GM12874 (cell line): ENCODE results near the gene IFI27L1.

Experiments
- TF ChIP-seq, protein P1 (sequence below): IDR thresholded peaks from 2 replicates; pipeline ENCODE4 v1.5.1; 2011; ENCODE audit warnings: low read depth, mild to moderate bottlenecking, control low read depth, low read length, moderate library complexity; ENCODE audit not compliant: insufficient read depth

Gene IFI27L1

DNA sequence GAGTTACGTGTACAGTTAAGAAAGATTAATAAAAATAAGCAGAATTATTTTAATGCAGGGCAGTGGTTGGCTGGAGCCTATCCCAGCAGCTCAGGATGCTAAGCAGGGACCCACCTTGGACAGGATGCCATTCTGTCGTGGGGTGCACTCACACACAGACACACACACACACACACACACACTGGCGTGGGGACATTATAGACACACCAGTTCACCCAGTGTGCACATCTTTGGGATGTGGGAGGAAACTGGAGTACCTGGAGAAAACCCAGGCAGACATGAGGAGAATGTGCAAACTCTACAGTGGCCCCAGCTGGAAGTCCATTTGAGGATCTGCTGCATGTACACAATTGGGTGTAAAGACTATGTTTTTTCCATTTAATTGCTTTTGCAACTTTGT is 61.1 kb downstream of the IFI27L1 start:
- TF ChIP-seq, protein P1, sequence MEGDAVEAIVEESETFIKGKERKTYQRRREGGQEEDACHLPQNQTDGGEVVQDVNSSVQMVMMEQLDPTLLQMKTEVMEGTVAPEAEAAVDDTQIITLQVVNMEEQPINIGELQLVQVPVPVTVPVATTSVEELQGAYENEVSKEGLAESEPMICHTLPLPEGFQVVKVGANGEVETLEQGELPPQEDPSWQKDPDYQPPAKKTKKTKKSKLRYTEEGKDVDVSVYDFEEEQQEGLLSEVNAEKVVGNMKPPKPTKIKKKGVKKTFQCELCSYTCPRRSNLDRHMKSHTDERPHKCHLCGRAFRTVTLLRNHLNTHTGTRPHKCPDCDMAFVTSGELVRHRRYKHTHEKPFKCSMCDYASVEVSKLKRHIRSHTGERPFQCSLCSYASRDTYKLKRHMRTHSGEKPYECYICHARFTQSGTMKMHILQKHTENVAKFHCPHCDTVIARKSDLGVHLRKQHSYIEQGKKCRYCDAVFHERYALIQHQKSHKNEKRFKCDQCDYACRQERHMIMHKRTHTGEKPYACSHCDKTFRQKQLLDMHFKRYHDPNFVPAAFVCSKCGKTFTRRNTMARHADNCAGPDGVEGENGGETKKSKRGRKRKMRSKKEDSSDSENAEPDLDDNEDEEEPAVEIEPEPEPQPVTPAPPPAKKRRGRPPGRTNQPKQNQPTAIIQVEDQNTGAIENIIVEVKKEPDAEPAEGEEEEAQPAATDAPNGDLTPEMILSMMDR: no peak

DNA sequence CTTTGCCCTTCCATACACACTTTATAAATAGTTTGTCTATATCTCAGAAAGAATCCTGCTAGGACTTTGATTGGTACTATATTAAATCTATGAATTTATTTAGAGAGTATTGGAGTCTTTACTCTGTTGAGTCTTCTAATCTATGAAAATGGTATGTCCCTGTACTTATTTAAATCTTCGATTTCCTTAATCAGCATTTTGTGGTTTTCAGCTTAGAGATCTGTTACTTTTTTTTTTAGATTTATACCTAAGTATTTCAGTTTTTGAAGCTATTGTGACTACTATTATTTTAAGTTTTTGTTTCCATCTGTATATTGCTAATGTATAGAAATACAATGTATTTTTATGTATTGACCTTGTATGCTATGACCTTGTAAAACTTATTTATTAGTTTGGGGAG is 61.7 kb downstream of the IFI27L1 start:
- TF ChIP-seq, protein P1: no peak

DNA sequence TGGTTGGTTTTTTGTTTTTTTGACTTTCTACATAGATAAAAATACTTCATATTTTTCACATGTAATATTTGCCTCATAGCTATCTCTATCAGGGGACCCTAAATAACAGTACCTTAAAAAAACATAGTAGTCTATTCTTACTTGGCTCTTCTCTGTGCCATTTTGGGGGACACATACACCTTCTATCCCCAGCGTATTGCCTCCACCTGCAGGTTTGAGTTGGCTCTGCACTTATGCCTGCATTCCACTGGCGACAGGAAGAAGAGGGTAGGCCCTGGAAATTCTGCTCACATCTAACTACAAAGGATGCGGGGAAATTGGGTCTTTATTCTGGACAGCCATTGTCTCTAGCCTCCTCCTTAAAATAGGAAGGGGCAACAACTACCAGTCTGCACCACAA is 62.1 kb downstream of the IFI27L1 start:
- TF ChIP-seq, protein P1: 0 out of 2 replicates have a peak, but pooled peaks have one; percentile 28

DNA sequence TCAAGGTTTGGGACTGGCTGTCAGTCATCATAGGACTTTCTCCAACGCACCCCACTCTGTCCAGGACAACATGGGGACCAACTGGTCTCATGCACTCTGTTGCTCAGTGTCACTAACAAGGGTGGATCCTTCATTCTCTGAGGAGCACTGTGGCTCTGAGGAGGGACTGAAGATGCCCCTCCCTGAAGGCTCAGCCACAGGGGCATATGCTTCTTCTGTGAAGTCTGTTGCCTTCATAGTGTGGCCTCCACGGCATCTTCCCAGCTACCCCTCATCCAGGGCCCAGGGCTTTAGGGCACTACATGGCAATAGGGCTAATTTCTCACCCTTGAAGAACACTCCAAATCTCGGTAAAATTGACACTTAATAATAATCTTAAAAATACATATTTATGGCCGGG is 62.6 kb downstream of the IFI27L1 start:
- TF ChIP-seq, protein P1: no peak

DNA sequence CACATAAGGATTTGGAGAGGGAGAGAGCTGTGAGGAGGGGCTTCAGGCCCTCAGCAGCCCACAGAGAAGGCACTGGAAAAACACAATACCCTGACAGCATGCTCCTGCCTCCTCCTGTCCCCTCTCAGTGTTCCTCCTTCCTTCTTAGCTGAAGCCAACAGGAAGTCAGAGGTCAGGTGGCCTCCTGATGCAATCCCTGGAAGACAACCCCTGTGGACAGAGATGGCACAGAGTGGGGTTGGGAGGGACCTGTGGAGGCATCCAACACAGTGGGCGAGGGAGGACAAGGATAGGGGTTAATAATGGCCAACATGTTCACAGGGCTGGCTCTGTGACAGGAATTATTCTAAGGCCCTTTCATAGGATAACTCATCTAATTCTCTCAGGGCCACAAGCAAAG is 63.7 kb downstream of the IFI27L1 start:
- TF ChIP-seq, protein P1: no peak

DNA sequence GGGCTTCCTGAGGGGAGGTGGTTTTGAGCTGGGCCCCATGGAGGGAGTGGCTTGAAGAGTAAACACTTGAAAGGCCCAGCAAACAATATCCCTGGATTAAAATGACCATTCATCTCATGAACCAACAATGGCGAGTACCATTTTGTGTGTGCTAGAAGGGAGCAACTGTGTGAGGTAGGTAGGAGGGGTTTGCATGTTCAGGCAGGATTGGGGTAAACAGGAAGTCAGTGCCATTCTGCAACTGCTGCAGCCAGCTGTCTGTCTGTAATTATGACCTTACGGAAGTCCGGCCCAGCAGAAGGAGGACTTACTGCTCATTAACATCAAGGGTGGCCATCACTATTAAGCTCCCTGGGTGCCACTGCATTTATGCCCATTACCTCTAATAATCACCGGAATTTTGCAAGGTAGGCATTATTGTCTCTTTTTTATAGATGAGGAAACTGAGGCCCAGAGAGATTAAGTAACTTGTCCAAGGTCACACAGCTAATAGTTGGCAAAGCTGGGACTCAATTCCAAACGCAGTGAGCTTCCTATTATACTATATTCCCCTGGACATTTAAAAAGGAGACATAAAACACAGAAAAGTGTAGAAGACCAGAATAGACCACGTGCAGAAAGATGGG is 64.9 kb downstream of the IFI27L1 start:
- TF ChIP-seq, protein P1: no peak
